ENCODE data around the gene MYRF.

The MYRF gene

DNA sequence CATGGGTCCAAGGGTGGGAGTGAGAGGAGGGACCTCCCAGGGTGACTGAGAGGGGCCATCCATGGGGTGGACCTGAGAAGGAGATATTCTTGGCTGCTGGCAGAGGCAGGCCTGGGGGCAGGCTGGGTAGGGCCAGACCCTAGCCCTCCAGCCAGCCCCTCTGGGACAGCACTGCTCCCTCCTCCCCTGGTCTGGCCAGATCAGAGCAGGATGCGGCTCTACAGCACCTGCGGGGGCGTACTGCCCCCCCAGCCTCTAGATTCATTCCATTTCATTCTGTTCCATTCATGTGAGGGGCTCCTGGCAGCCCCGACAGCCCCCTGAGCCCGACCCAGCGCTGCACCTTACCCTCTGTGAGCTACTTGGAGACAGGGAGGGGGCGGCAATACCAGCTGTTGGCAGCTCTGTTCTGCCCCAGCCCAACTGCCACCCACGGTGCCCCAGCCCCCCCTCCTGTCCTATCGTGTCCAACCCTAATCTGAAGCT, 34.3 kb upstream of the MYRF start:
- TF ChIP-seq ZBTB7A (IDR thresholded peaks at IDR 0.05; ENCODE audit: low read depth) (no peak), TCF12 (IDR thresholded peaks at IDR 0.05; ENCODE audit: low read depth) (no peak), YY1 (IDR thresholded peaks at IDR 0.05; ENCODE audit: low read depth) (no peak), NFIC (IDR thresholded peaks at IDR 0.05) (no peak), CREB1 (IDR thresholded peaks at IDR 0.05; ENCODE audit: low read depth) (no peak), CEBPB (IDR thresholded peaks at IDR 0.05) (no peak), RAD21 (IDR thresholded peaks at IDR 0.05; ENCODE audit: low read depth) (no peak)
- TF ChIP-seq, protein P1, sequence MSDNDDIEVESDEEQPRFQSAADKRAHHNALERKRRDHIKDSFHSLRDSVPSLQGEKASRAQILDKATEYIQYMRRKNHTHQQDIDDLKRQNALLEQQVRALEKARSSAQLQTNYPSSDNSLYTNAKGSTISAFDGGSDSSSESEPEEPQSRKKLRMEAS (IDR thresholded peaks at IDR 0.05) = no peak

DNA sequence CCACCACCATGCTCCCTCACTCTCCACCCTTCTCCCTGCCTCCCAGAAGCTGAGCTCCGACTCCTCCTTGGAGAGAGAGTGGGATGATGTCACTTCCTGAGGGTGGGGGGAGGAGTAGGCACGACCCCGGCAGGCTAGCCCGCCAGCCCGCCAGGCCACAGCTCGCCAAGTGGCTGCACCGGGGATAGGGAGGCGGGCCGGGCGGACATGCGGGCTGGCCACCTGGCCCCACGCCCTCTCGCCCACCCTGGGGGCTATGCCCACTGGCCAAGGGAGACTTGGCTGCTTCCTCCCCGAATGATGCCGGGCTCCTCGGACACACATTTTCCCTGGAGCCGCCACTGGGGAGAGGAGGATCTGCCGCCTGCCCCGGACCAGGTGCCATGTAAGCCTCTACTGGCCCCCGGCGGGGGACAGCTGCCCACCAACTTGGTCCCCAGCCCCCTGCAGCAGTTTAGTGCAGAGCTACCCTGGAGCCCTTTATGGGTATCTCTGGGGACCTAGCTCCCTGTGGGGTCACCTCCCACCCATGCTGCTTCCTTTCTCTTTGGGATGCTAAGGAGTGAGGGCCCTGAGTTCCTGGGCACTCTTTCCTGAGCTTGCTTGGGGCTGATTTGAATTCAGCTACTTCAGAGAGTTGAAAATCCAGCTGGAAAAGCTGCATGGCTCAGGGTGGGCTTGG, 33.7 kb upstream of the MYRF start:
- TF ChIP-seq YY1 (IDR thresholded peaks at IDR 0.05; ENCODE audit: low read depth) (no peak), TAF1 (IDR thresholded peaks at IDR 0.05; ENCODE audit: low read depth) (no peak), ZBTB7A (IDR thresholded peaks at IDR 0.05; ENCODE audit: low read depth) (no peak), CREB1 (IDR thresholded peaks at IDR 0.05; ENCODE audit: low read depth) (no peak), TCF12 (IDR thresholded peaks at IDR 0.05; ENCODE audit: low read depth) (no peak), NFIC (IDR thresholded peaks at IDR 0.05) (no peak), RAD21 (IDR thresholded peaks at IDR 0.05; ENCODE audit: low read depth) (no peak), FOXM1 (IDR thresholded peaks at IDR 0.05; ENCODE audit: borderline replicate concordance, low read depth) (no peak), TEAD4 (IDR thresholded peaks at IDR 0.05) (no peak), EGR1 (IDR thresholded peaks at IDR 0.05) (no peak), CEBPB (IDR thresholded peaks at IDR 0.05) (no peak), EP300 (IDR thresholded peaks at IDR 0.05; ENCODE audit: borderline replicate concordance) (no peak)
- TF ChIP-seq, protein P2, sequence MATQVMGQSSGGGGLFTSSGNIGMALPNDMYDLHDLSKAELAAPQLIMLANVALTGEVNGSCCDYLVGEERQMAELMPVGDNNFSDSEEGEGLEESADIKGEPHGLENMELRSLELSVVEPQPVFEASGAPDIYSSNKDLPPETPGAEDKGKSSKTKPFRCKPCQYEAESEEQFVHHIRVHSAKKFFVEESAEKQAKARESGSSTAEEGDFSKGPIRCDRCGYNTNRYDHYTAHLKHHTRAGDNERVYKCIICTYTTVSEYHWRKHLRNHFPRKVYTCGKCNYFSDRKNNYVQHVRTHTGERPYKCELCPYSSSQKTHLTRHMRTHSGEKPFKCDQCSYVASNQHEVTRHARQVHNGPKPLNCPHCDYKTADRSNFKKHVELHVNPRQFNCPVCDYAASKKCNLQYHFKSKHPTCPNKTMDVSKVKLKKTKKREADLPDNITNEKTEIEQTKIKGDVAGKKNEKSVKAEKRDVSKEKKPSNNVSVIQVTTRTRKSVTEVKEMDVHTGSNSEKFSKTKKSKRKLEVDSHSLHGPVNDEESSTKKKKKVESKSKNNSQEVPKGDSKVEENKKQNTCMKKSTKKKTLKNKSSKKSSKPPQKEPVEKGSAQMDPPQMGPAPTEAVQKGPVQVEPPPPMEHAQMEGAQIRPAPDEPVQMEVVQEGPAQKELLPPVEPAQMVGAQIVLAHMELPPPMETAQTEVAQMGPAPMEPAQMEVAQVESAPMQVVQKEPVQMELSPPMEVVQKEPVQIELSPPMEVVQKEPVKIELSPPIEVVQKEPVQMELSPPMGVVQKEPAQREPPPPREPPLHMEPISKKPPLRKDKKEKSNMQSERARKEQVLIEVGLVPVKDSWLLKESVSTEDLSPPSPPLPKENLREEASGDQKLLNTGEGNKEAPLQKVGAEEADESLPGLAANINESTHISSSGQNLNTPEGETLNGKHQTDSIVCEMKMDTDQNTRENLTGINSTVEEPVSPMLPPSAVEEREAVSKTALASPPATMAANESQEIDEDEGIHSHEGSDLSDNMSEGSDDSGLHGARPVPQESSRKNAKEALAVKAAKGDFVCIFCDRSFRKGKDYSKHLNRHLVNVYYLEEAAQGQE (IDR thresholded peaks at IDR 0.05; ENCODE audit: low read depth) = no peak
- TF ChIP-seq, protein P1 (IDR thresholded peaks at IDR 0.05) = no peak
- TF ChIP-seq, protein P3, sequence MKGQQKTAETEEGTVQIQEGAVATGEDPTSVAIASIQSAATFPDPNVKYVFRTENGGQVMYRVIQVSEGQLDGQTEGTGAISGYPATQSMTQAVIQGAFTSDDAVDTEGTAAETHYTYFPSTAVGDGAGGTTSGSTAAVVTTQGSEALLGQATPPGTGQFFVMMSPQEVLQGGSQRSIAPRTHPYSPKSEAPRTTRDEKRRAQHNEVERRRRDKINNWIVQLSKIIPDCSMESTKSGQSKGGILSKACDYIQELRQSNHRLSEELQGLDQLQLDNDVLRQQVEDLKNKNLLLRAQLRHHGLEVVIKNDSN (IDR thresholded peaks at IDR 0.05) = no peak

DNA sequence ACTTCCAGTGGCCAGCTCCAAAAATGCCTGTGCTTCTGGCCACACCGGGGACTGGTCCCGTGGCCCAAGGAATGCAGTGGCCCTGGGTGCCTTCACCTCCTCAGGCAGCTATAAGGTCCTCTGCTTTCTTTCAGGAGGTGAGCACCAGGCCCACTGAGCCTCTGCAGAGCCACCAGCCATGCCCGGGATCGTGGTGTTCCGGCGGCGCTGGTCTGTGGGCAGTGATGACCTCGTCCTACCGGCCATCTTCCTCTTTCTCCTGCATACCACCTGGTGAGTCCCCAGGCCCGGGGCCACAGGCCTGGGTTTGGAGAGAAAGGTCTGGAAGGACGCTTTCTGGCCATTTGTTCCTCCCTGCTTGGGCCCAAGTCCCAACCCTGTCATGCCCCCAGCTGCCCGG, 32.5 kb upstream of the MYRF start:
- TF ChIP-seq, protein P2 (IDR thresholded peaks at IDR 0.05; ENCODE audit: low read depth) = no peak
- no peak for TF ChIP-seq CEBPB (IDR thresholded peaks at IDR 0.05)
- no peak for TF ChIP-seq TCF12 (IDR thresholded peaks at IDR 0.05; ENCODE audit: low read depth)
- no peak for TF ChIP-seq NFIC (IDR thresholded peaks at IDR 0.05)
- TF ChIP-seq, protein P3 (IDR thresholded peaks at IDR 0.05) = no peak

DNA sequence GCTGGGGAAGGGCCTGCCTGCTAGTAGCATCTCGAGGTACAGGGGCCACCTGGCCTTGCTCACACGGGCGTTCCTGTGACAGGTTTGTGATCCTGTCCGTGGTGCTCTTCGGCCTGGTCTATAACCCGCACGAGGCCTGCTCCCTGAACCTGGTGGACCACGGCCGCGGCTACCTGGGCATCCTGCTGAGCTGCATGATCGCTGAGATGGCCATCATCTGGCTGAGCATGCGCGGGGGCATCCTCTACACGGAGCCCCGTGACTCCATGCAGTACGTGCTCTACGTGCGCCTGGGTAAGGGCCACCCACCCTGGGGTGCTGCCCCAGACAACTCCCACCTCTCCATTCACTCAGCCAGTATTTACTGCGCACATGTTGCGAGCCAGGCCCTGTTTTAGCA, 31.8 kb upstream of the MYRF start:
- no peak for TF ChIP-seq NFIC (IDR thresholded peaks at IDR 0.05)
- TF ChIP-seq RAD21 (IDR thresholded peaks at IDR 0.05; ENCODE audit: low read depth) = no peak
- no peak for TF ChIP-seq FOXM1 (IDR thresholded peaks at IDR 0.05; ENCODE audit: borderline replicate concordance, low read depth)
- no peak for TF ChIP-seq CEBPB (IDR thresholded peaks at IDR 0.05)
- TF ChIP-seq EGR1 (IDR thresholded peaks at IDR 0.05) = no peak
- no peak for TF ChIP-seq CREB1 (IDR thresholded peaks at IDR 0.05; ENCODE audit: low read depth)

DNA sequence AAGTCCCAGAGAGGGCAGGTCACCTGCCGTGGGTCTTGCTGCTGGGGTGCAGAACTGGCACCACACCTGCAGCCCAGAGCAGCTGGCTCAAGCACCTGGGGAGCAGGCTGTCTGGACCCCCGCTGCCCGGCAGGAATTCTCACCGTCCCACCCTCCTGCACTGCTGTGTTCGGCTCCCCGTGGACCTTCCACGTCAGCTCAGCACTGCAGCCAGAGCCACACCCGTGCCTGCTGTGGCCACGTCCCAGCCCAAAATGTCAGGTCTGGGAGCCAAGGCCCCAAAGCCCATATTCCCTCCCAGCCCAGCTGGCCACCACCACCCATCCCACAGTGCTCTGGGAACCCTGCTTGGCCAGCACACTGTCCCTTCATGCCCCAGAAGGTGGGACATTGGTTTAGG, 28.0 kb upstream of the MYRF start:
- TF ChIP-seq FOXM1 (IDR thresholded peaks at IDR 0.05; ENCODE audit: borderline replicate concordance, low read depth) = no peak
- no peak for TF ChIP-seq TCF12 (IDR thresholded peaks at IDR 0.05; ENCODE audit: low read depth)
- TF ChIP-seq NFIC (IDR thresholded peaks at IDR 0.05) = no peak
- TF ChIP-seq, protein P1 (IDR thresholded peaks at IDR 0.05) = no peak
- TF ChIP-seq EGR1 (IDR thresholded peaks at IDR 0.05) = no peak
- no peak for TF ChIP-seq TAF1 (IDR thresholded peaks at IDR 0.05; ENCODE audit: low read depth)
- no peak for TF ChIP-seq TEAD4 (IDR thresholded peaks at IDR 0.05)
- TF ChIP-seq, protein P2 (IDR thresholded peaks at IDR 0.05; ENCODE audit: low read depth) = no peak
- TF ChIP-seq RAD21 (IDR thresholded peaks at IDR 0.05; ENCODE audit: low read depth) = no peak
- TF ChIP-seq, protein P3 (IDR thresholded peaks at IDR 0.05) = no peak
- no peak for TF ChIP-seq YY1 (IDR thresholded peaks at IDR 0.05; ENCODE audit: low read depth)
- no peak for TF ChIP-seq CEBPB (IDR thresholded peaks at IDR 0.05)
- no peak for TF ChIP-seq EP300 (IDR thresholded peaks at IDR 0.05; ENCODE audit: borderline replicate concordance)
- no peak for TF ChIP-seq CREB1 (IDR thresholded peaks at IDR 0.05; ENCODE audit: low read depth)
- TF ChIP-seq ZBTB7A (IDR thresholded peaks at IDR 0.05; ENCODE audit: low read depth) = no peak
